GM21619 (cell line): ENCODE measurements around the gene PKN2.

Source experiments
- ATAC-seq: cut with Tn5 transposase; IDR thresholded peaks from one replicate; pipeline ENCODE4 v1.9.1; 2021; ENCODE audit not compliant: unreplicated experiment

Gene PKN2

GRCh38 chr1:88731475-88732269 lies 47.6 kb downstream of the PKN2 start:
- ATAC-seq, result no peak

GRCh38 chr1:88735382-88735781 lies 51.3 kb downstream of the PKN2 start:
- no peak for ATAC-seq

GRCh38 chr1:88735909-88736308 lies 51.8 kb downstream of the PKN2 start:
- ATAC-seq, result no peak

- ATAC-seq, result no peak
These were observed 52.7 kb downstream of the PKN2 start for GRCh38 chr1:88736633-88737248.

GRCh38 chr1:88737338-88737927 lies 53.4 kb downstream of the PKN2 start:
- ATAC-seq, result no peak

GRCh38 chr1:88740784-88741183 lies 56.7 kb downstream of the PKN2 start:
- ATAC-seq, result no peak

- no peak for ATAC-seq
These were observed 57.3 kb downstream of the PKN2 start for GRCh38 chr1:88741413-88741812.

- ATAC-seq, result no peak
These were observed 58.5 kb downstream of the PKN2 start for GRCh38 chr1:88742531-88742930.

GRCh38 chr1:88744142-88744541 lies 60.1 kb downstream of the PKN2 start:
- no peak for ATAC-seq

- ATAC-seq, result no peak
These were observed 62.8 kb downstream of the PKN2 start for GRCh38 chr1:88746916-88747315.

GRCh38 chr1:88751714-88752113 lies 67.6 kb downstream of the PKN2 start:
- ATAC-seq, result no peak

GRCh38 chr1:88753506-88753905 lies 69.4 kb downstream of the PKN2 start:
- no peak for ATAC-seq

- no peak for ATAC-seq
These were observed 79.8 kb downstream of the PKN2 start for GRCh38 chr1:88763649-88764406.

- ATAC-seq, result no peak
These were observed 84.1 kb downstream of the PKN2 start for GRCh38 chr1:88768187-88768586.

GRCh38 chr1:88768816-88769215 lies 84.7 kb downstream of the PKN2 start:
- no peak for ATAC-seq

GRCh38 chr1:88773540-88774150 lies 89.6 kb downstream of the PKN2 start:
- ATAC-seq, result no peak

- no peak for ATAC-seq
These were observed 90.1 kb downstream of the PKN2 start for GRCh38 chr1:88774151-88774556.

- no peak for ATAC-seq
These were observed 93.6 kb downstream of the PKN2 start for GRCh38 chr1:88777604-88778149.

GRCh38 chr1:88779880-88780279 lies 95.8 kb downstream of the PKN2 start:
- no peak for ATAC-seq

- no peak for ATAC-seq
These were observed 96.4 kb downstream of the PKN2 start for GRCh38 chr1:88780485-88780884.

GRCh38 chr1:88783145-88783544 lies 99.1 kb downstream of the PKN2 start:
- ATAC-seq, result no peak
